Neural cell (in vitro differentiated cells): ENCODE results near the gene SH3D19.

Experiments
- CTCF ChIP-seq: fragments of 450-650 bp; IDR thresholded peaks from 2 replicates; pipeline ENCODE4 v1.5.1; 2014; ENCODE audit warnings: antibody characterized with exemption, mild to moderate bottlenecking, moderate library complexity; ENCODE audit not compliant: poor library complexity, severe bottlenecking
- MXI1 ChIP-seq: fragments of 450-650 bp; conservative IDR thresholded peaks from 2 replicates; pipeline ENCODE4 v1.6.1; 2014; ENCODE audit warnings: antibody characterized with exemption, mild to moderate bottlenecking; ENCODE audit not compliant: poor library complexity, severe bottlenecking
- POLR2AphosphoS5 ChIP-seq: IDR thresholded peaks from 2 replicates; pipeline ENCODE4 v1.6.1; 2012
- SMC3 ChIP-seq: fragments of 450-650 bp; conservative IDR thresholded peaks from 2 replicates; pipeline ENCODE4 v1.6.1; 2014; ENCODE audit warnings: antibody characterized with exemption, mild to moderate bottlenecking, moderate library complexity; ENCODE audit not compliant: poor library complexity
- TAF1 ChIP-seq: IDR thresholded peaks from 2 replicates; pipeline ENCODE4 v1.6.1; 2012; ENCODE audit warnings: low read depth
- TF ChIP-seq, protein P1 (sequence below): IDR thresholded peaks from 2 replicates; pipeline ENCODE4 v1.6.1; 2012; ENCODE audit warnings: borderline replicate concordance

- TF ChIP-seq TAF1 (no peak), CTCF (no peak), POLR2AphosphoS5 (no peak), MXI1 (no peak), SMC3 (no peak)
- TF ChIP-seq, protein P1, sequence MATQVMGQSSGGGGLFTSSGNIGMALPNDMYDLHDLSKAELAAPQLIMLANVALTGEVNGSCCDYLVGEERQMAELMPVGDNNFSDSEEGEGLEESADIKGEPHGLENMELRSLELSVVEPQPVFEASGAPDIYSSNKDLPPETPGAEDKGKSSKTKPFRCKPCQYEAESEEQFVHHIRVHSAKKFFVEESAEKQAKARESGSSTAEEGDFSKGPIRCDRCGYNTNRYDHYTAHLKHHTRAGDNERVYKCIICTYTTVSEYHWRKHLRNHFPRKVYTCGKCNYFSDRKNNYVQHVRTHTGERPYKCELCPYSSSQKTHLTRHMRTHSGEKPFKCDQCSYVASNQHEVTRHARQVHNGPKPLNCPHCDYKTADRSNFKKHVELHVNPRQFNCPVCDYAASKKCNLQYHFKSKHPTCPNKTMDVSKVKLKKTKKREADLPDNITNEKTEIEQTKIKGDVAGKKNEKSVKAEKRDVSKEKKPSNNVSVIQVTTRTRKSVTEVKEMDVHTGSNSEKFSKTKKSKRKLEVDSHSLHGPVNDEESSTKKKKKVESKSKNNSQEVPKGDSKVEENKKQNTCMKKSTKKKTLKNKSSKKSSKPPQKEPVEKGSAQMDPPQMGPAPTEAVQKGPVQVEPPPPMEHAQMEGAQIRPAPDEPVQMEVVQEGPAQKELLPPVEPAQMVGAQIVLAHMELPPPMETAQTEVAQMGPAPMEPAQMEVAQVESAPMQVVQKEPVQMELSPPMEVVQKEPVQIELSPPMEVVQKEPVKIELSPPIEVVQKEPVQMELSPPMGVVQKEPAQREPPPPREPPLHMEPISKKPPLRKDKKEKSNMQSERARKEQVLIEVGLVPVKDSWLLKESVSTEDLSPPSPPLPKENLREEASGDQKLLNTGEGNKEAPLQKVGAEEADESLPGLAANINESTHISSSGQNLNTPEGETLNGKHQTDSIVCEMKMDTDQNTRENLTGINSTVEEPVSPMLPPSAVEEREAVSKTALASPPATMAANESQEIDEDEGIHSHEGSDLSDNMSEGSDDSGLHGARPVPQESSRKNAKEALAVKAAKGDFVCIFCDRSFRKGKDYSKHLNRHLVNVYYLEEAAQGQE, result no peak
Measured at GRCh38 chr4:151324124-151324751, 1.2 kb downstream of the SH3D19 start.
